H9 (cell line): ENCODE results near the gene NTRK3. TPM values are rescaled to one million over a fixed set of nuclear protein-coding genes. Genes with fewer than 3 reads are reported as not detected.

Experiments used
- DNase-seq: peaks from one replicate; pipeline ENCODE4 v3.0.0-alpha.2; 2017
- H2AFZ ChIP-seq: one replicate; pipeline ENCODE4 v1.6.1; 2013; ENCODE audit warnings: mild to moderate bottlenecking, low read length, control low read depth, moderate library complexity
- H2AK5ac ChIP-seq: 2 replicates; pipeline ENCODE4 v1.6.1; 2013; ENCODE audit warnings: low read length, control low read depth, mixed read lengths; ENCODE audit not compliant: insufficient read length
- H2BK120ac ChIP-seq: one replicate; pipeline ENCODE4 v1.6.1; 2013; ENCODE audit warnings: low read depth, mild to moderate bottlenecking, low read length, control low read depth, inconsistent platforms; ENCODE audit not compliant: poor library complexity, severe bottlenecking
- H2BK12ac ChIP-seq: 2 replicates; pipeline ENCODE4 v1.6.1; 2013; ENCODE audit warnings: low read length, control low read depth, mixed read lengths, low read depth; ENCODE audit not compliant: insufficient read length
- H2BK15ac ChIP-seq: 2 replicates; pipeline ENCODE4 v1.6.1; 2013; ENCODE audit warnings: low read depth, low read length, control low read depth
- H2BK20ac ChIP-seq: one replicate; pipeline ENCODE4 v1.6.1; 2013; ENCODE audit warnings: low read depth, mild to moderate bottlenecking, low read length, control low read depth, inconsistent platforms; ENCODE audit not compliant: poor library complexity, severe bottlenecking
- H2BK5ac ChIP-seq: 2 replicates; pipeline ENCODE4 v1.6.1; 2013; ENCODE audit warnings: low read length, control low read depth, mixed read lengths; ENCODE audit not compliant: insufficient read length
- H3K14ac ChIP-seq: 2 replicates; pipeline ENCODE4 v1.6.1; 2013; ENCODE audit warnings: low read length, control low read depth; ENCODE audit not compliant: insufficient read depth
- H3K18ac ChIP-seq: 2 replicates; pipeline ENCODE4 v1.6.1; 2013; ENCODE audit warnings: low read depth, mild to moderate bottlenecking, mixed read lengths, low read length, control low read depth; ENCODE audit not compliant: insufficient read length
- H3K23ac ChIP-seq: 2 replicates; pipeline ENCODE4 v1.6.1; 2013; ENCODE audit warnings: low read length, control low read depth, mixed read lengths, low read depth; ENCODE audit not compliant: insufficient read length
- H3K23me2 ChIP-seq: 2 replicates; pipeline ENCODE4 v1.6.1; 2013; ENCODE audit warnings: low read depth, mild to moderate bottlenecking, mixed read lengths, low read length, control low read depth; ENCODE audit not compliant: insufficient read length, poor library complexity, severe bottlenecking
- H3K27ac ChIP-seq: 2 replicates; pipeline ENCODE4 v1.5.1; 2013; ENCODE audit warnings: low read length, control low read depth, mixed read lengths, low read depth; ENCODE audit not compliant: insufficient read length
- H3K27me3 ChIP-seq: 2 replicates; pipeline ENCODE4 v1.6.1; 2013; ENCODE audit warnings: low read length, control low read depth, inconsistent platforms; ENCODE audit not compliant: insufficient read depth
- H3K4ac ChIP-seq: 2 replicates; pipeline ENCODE4 v1.6.1; 2013; ENCODE audit warnings: low read depth, mild to moderate bottlenecking, control low read depth, inconsistent platforms, low read length, moderate library complexity
- H3K4me1 ChIP-seq: 2 replicates; pipeline ENCODE4 v1.6.1; 2013; ENCODE audit warnings: low read length, control low read depth, inconsistent platforms; ENCODE audit not compliant: insufficient read depth
- H3K4me2 ChIP-seq: 2 replicates; pipeline ENCODE4 v1.6.1; 2013; ENCODE audit warnings: low read length, control low read depth, mixed read lengths; ENCODE audit not compliant: insufficient read length, insufficient read depth
- H3K56ac ChIP-seq: 2 replicates; pipeline ENCODE4 v1.6.1; 2013; ENCODE audit warnings: low read depth, mild to moderate bottlenecking, mixed read lengths, low read length, control low read depth; ENCODE audit not compliant: insufficient read length
- H3K79me1 ChIP-seq: 2 replicates; pipeline ENCODE4 v1.6.1; 2013; ENCODE audit warnings: low read depth, mild to moderate bottlenecking, moderate library complexity, low read length, control low read depth, inconsistent platforms; ENCODE audit not compliant: insufficient read depth, poor library complexity, severe bottlenecking
- H3K79me2 ChIP-seq: 2 replicates; pipeline ENCODE4 v1.6.1; 2013; ENCODE audit warnings: low read length, control low read depth, inconsistent platforms; ENCODE audit not compliant: insufficient read depth
- H3K9ac ChIP-seq: 2 replicates; pipeline ENCODE4 v1.6.1; 2013; ENCODE audit warnings: low read length, control low read depth, mixed read lengths; ENCODE audit not compliant: insufficient read length; ENCODE audit errors: extremely low read depth
- H3K9me3 ChIP-seq: one replicate; pipeline ENCODE4 v1.6.1; 2013; ENCODE audit warnings: low read depth, low read length, inconsistent platforms; ENCODE audit not compliant: control insufficient read depth
- H3T11ph ChIP-seq: one replicate; pipeline ENCODE4 v1.6.1; 2013; ENCODE audit warnings: mild to moderate bottlenecking, low read length, control low read depth, inconsistent platforms
- H4K20me1 ChIP-seq: one replicate; pipeline ENCODE4 v1.6.1; 2013; ENCODE audit not compliant: control insufficient read depth, insufficient read length, insufficient read depth
- H4K5ac ChIP-seq: 2 replicates; pipeline ENCODE4 v1.6.1; 2013; ENCODE audit warnings: low read depth, mild to moderate bottlenecking, mixed read lengths, low read length, control low read depth; ENCODE audit not compliant: insufficient read length
- H4K8ac ChIP-seq: replicated peaks from 2 replicates; pipeline ENCODE4 v1.6.1; 2013; ENCODE audit warnings: low read length, control low read depth, mixed read lengths, low read depth; ENCODE audit not compliant: insufficient read length
- H4K91ac ChIP-seq: 2 replicates; pipeline ENCODE4 v1.6.1; 2013; ENCODE audit warnings: low read depth, mild to moderate bottlenecking, moderate library complexity, mixed read lengths, low read length, control low read depth; ENCODE audit not compliant: insufficient read length
- H3K27ac Mint-ChIP-seq, 3 experiments: 2 replicates in 2 of 3; 3 replicates in 1 of 3; pipeline ENCODE4 v1.8.0; 2020 to 2021; ENCODE audit warnings: mixed read lengths in 3 of 3, mild to moderate bottlenecking in 1 of 3, moderate library complexity in 1 of 3
- H3K27me3 Mint-ChIP-seq: 2 replicates; pipeline ENCODE4 v1.8.0; 2021; ENCODE audit warnings: low read depth, mild to moderate bottlenecking, moderate library complexity, mixed read lengths
- H3K36me3 Mint-ChIP-seq, 3 experiments: 2 replicates in 2 of 3; 3 replicates in 1 of 3; pipeline ENCODE4 v1.8.0; 2020 to 2021; ENCODE audit warnings: low read depth in 3 of 3, mixed read lengths in 3 of 3; ENCODE audit not compliant: insufficient read depth in 1 of 3
- H3K4me1 Mint-ChIP-seq, 2 experiments: 2 replicates each; pipeline ENCODE4 v1.8.0; 2020; ENCODE audit warnings: mixed read lengths in 2 of 2
- H3K4me3 Mint-ChIP-seq, 2 experiments: 2 replicates in 1 of 2; 3 replicates in 1 of 2; pipeline ENCODE4 v1.8.0; 2020 to 2021; ENCODE audit warnings: mild to moderate bottlenecking in 2 of 2, mixed read lengths in 2 of 2, moderate library complexity in 1 of 2
- H3K9me3 Mint-ChIP-seq, 2 experiments: 2 replicates in 1 of 2; 3 replicates in 1 of 2; pipeline ENCODE4 v1.8.0; 2020; ENCODE audit warnings: mild to moderate bottlenecking in 2 of 2, mixed read lengths in 2 of 2, moderate library complexity in 1 of 2
- CTCF ChIP-seq: fragments of 200-600 bp; sonication (generic); conservative IDR thresholded peaks from 3 replicates; pipeline ENCODE4 v1.8.0; 2021; ENCODE audit warnings: antibody characterized with exemption, mild to moderate bottlenecking
- WGBS: extraction: QIAGEN DNeasy Blood & Tissue Kit; methylation state at CpG from one replicate; pipeline ENCODE4 v1.1.7; 2013; ENCODE audit warnings: missing lambda C conversion rate, low lambda C conversion rate, mixed read lengths; ENCODE audit not compliant: insufficient read length; ENCODE audit errors: extremely low coverage; 5-methylcytosine and 5-hydroxymethylcytosine counted together
- total RNA-seq: library from RNA; stranded (reverse); gene quantifications from 2 replicates; pipeline ENCODE4 v1.2.1, GENCODE V29; 2021

NTRK3 gene
- total RNA-seq, 1 experiment from 2014 or later, result 2.5 TPM

GRCh38 chr15:88131937-88132336 is 124.6 kb downstream of the NTRK3 start:
- Histone ChIP-seq H3K79me1 (no peaks in the 10 kb centered on the region), H4K5ac (no peak overlapping the region), H3K27ac (no peak overlapping the region), H2BK12ac (no peak overlapping the region), H3K79me2 (no peaks in the 10 kb centered on the region), H3K4me1 (no peaks in the 10 kb centered on the region), H3K56ac (no peak overlapping the region), H3K23me2 (no peaks in the 10 kb centered on the region), H3K14ac (no peak overlapping the region; the same call in 1 of the 2 replicates), H2AFZ (no peak overlapping the region), H2BK15ac (no peak overlapping the region), H2BK20ac (no peak overlapping the region), H4K91ac (no peak overlapping the region), H3K18ac (no peak overlapping the region), H2AK5ac (no peak overlapping the region), H4K20me1 (no peaks in the 10 kb centered on the region), H4K8ac (no peak overlapping the region), H3K23ac (no peak overlapping the region), H3T11ph (no peak overlapping the region), H3K4me2 (no peak overlapping the region), H2BK5ac (no peak overlapping the region), H3K9ac (no peak overlapping the region), H3K4ac (no peak overlapping the region), H3K27me3 (no peaks in the 10 kb centered on the region), H2BK120ac (no peak overlapping the region), H3K9me3 (no peaks in the 10 kb centered on the region)
- peaks cover 3% of the 10 kb centered on the region for H3K27me3 Mint-ChIP-seq
- H3K27ac Mint-ChIP-seq, result no peak overlapping the region
- H3K36me3 Mint-ChIP-seq, result peaks cover 0 to 8% (median 0%) of the 10 kb centered on the region in 3 experiments; a peak in 3 of 7 replicates
- WGBS, result no CpG with 5 or more reads among the region's 4 CpGs
- H3K9me3 Mint-ChIP-seq, result no peaks in the 10 kb centered on the region
- peaks cover 2 to 7% of the 10 kb centered on the region in 2 experiments for H3K4me1 Mint-ChIP-seq
- TF ChIP-seq CTCF, result no peak
- H3K4me3 Mint-ChIP-seq, result no peak overlapping the region
- DNase-seq, result no peak
